ENCODE results near the gene PIEZO2. TPM values are rescaled to one million over a fixed set of nuclear protein-coding genes. Genes with fewer than 3 reads are reported as not detected.
"Not testable (repeated sequence)": the region's sequence is repeated elsewhere in the genome, so short reads cannot be mapped to it uniquely, and the experiment has no call there.

Gene PIEZO2
- total RNA-seq, 6 donors from 2014 or later: 6.5 to 37.7 (median 7.8) TPM

- Histone ChIP-seq H3K4me3 (no peak overlapping the region), H3K27me3 (no peaks in the 10 kb centered on the region), H3K4me1 (peaks cover 0 to 3% (median 0%) of the 10 kb centered on the region in 4 donors), H3K27ac (no peak overlapping the region), H3K36me3 (no peaks in the 10 kb centered on the region), H3K9me3 (no peaks in the 10 kb centered on the region)
- peak in 1 of 2 donors; percentile 14 for DNase-seq
- TF ChIP-seq EP300 (IDR thresholded peaks at IDR 0.05) (no peak), POLR2A (IDR thresholded peaks at IDR 0.05) (no peak), POLR2AphosphoS5 (IDR thresholded peaks at IDR 0.05) (no peak), CTCF (IDR thresholded peaks at IDR 0.05) (no peak)
- WGBS, 2 donors: 82 to 96% methylated on average over 6 of the region's 6 CpGs
- no peak for ATAC-seq (ENCODE audit: low FRiP score in 2 of 2)
These were observed 302.5 kb downstream of the PIEZO2 start for GRCh38 chr18:10846657-10847407.

- H3K9me3 ChIP-seq; ATAC-seq (ENCODE audit: low FRiP score in 2 of 2); H3K4me1 ChIP-seq; H3K36me3 ChIP-seq; DNase-seq; H3K27me3 ChIP-seq; H3K4me3 ChIP-seq; H3K27ac ChIP-seq: not testable (repeated sequence)
- 78 to 96% methylated on average over 2 of the region's 2 CpGs for WGBS, 2 donors
These were observed 303.3 kb downstream of the PIEZO2 start for GRCh38 chr18:10846035-10846434.

GRCh38 chr18:10843565-10843964 is 305.8 kb downstream of the PIEZO2 start:
- ATAC-seq (ENCODE audit: low FRiP score in 2 of 2) (no peak), DNase-seq (no peak)
- no peak overlapping the region for H3K4me3 ChIP-seq
- no peaks in the 10 kb centered on the region for H3K4me1 ChIP-seq
- no peaks in the 10 kb centered on the region for H3K36me3 ChIP-seq
- H3K27ac ChIP-seq: no peak overlapping the region
- no peaks in the 10 kb centered on the region for H3K27me3 ChIP-seq
- WGBS, 2 donors: 59 to 77% methylated on average over 5 of the region's 5 CpGs
- H3K9me3 ChIP-seq: no peaks in the 10 kb centered on the region
- TF ChIP-seq POLR2AphosphoS5 (IDR thresholded peaks at IDR 0.05): no peak

DNA sequence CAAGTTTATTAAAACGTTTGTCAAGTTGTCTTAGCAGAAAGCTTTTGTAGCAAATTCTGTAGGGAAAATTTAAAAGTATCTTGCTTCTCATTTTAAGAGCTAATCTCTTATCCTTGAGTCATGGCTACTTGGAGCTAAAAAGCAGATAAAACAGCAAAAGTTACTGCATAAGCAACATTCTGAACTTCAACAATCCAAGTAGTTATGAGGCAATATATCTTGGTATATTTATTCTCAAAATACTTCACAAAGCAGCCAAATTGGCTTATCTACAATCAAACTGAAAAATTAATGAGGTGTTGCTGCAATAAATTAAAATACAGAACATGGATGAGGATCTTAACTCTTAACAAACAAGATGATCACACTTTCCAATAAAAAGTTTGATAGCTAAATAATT is 306.5 kb downstream of the PIEZO2 start:
- Histone ChIP-seq H3K4me1 (no peaks in the 10 kb centered on the region), H3K27ac (no peak overlapping the region), H3K36me3 (no peaks in the 10 kb centered on the region), H3K27me3 (no peaks in the 10 kb centered on the region), H3K4me3 (no peak overlapping the region), H3K9me3 (no peaks in the 10 kb centered on the region)
- 38 to 40% methylated on average over 1 of the region's 1 CpG for WGBS, 2 donors
- no peak for TF ChIP-seq POLR2A (IDR thresholded peaks at IDR 0.05)
- TF ChIP-seq EP300 (IDR thresholded peaks at IDR 0.05): no peak
- TF ChIP-seq POLR2AphosphoS5 (IDR thresholded peaks at IDR 0.05): no peak
- TF ChIP-seq CTCF (IDR thresholded peaks at IDR 0.05): no peak
- ATAC-seq (ENCODE audit: low FRiP score in 2 of 2) (no peak), DNase-seq (no peak)

DNA sequence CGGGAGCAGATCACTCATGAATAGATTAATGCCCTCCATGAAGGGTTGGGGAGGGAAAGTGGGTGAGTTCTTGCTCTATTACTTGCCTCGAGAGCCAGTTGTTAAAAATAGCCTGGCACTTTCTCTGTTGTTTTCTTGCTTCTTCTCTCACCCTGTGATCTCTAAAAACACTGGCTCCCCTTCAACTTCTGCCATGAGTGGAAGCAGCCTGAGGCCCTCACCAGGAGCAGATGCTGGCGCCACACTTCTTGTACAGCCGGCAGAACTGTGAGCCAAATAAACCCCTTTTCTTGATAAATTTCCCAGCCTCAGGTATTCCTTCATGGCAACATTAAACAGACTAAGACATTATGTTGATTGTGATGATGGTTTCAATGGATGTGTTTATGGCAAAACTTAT is 307.0 kb downstream of the PIEZO2 start:
- no peaks in the 10 kb centered on the region for H3K4me1 ChIP-seq
- WGBS, 2 donors: 68 to 76% methylated on average over 4 of the region's 4 CpGs
- DNase-seq (no peak), ATAC-seq (ENCODE audit: low FRiP score in 2 of 2) (no peak)
- no peaks in the 10 kb centered on the region for H3K27me3 ChIP-seq
- no peaks in the 10 kb centered on the region for H3K9me3 ChIP-seq
- H3K27ac ChIP-seq: peak overlapping the region in 1 of 4 donors; percentile 39
- TF ChIP-seq POLR2A (IDR thresholded peaks at IDR 0.05) (no peak), POLR2AphosphoS5 (IDR thresholded peaks at IDR 0.05) (no peak), EP300 (IDR thresholded peaks at IDR 0.05) (no peak), CTCF (IDR thresholded peaks at IDR 0.05) (no peak)
- no peaks in the 10 kb centered on the region for H3K36me3 ChIP-seq
- H3K4me3 ChIP-seq: no peak overlapping the region

DNA sequence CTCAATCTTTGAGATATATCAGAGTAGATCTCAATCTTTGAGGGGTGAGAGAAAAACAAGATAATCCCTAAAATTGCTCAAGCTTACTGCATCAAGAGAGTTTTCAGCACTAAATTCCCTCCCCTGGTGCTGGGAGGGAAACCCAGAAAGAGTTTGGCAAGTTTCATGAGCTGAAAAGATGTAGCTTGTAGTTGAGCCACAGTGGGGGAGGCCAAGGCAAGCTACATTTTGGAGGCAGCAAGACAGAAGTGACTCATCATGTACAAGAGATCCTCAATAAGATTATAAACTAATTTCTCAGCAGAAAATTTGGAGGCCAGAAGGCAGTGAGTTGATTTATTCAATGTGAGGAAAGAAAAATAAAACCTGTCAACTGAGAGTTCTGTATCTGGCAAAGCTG is 308.2 kb downstream of the PIEZO2 start:
- no peaks in the 10 kb centered on the region for H3K27me3 ChIP-seq
- TF ChIP-seq POLR2A (IDR thresholded peaks at IDR 0.05): no peak
- no peak for TF ChIP-seq CTCF (IDR thresholded peaks at IDR 0.05)
- TF ChIP-seq POLR2AphosphoS5 (IDR thresholded peaks at IDR 0.05): no peak
- no peak for TF ChIP-seq EP300 (IDR thresholded peaks at IDR 0.05)
- no peaks in the 10 kb centered on the region for H3K36me3 ChIP-seq
- H3K4me1 ChIP-seq: no peaks in the 10 kb centered on the region
- no peak for DNase-seq
- no peak overlapping the region for H3K27ac ChIP-seq
- H3K9me3 ChIP-seq: no peaks in the 10 kb centered on the region
- ATAC-seq (ENCODE audit: low FRiP score in 2 of 2): peak in 1 of 2 donors; percentile 76
- no peak overlapping the region for H3K4me3 ChIP-seq

All from upper lobe of left lung (tissue), 6 donors.